ENCODE data around the gene EPB42. TPM values are rescaled to one million over a fixed set of nuclear protein-coding genes. Genes with fewer than 3 reads are reported as not detected.
A peak's percentile ranks its signal among the peaks of the same experiment; 100 is the strongest.

EPB42 gene
- total and polyA plus RNA-seq, 2 donors from 2014 or later, result not detected

GRCh38 chr15:43190178-43190577 lies 30.6 kb downstream of the EPB42 start:
- no peak for TF ChIP-seq CTCF (IDR thresholded peaks at IDR 0.05; ENCODE audit: borderline replicate concordance, extremely low read depth, insufficient read depth)
- H3K36me3 ChIP-seq (ENCODE audit: control insufficient read depth in 2 of 3, insufficient read depth in 3 of 3, low read length in 3 of 3), result peaks cover 2 to 40% (median 36%) of the 10 kb centered on the region in 3 donors

GRCh38 chr15:43189296-43189695 lies 31.5 kb downstream of the EPB42 start:
- intact Hi-C loops (cut with DNase I), result no loop called here
- H3K9me3 ChIP-seq (ENCODE audit: control insufficient read depth in 2 of 3, insufficient read depth in 1 of 3, low read length in 3 of 3), result no peaks in the 10 kb centered on the region
- no peak for DNase-seq
- H3K27me3 ChIP-seq (ENCODE audit: control insufficient read depth, insufficient read depth, low read length), result no peaks in the 10 kb centered on the region
- H3K4me1 ChIP-seq (ENCODE audit: control insufficient read depth in 2 of 3, insufficient read depth in 2 of 3, low read depth in 1 of 3, low read length in 3 of 3), result peaks cover 0 to 3% (median 0%) of the 10 kb centered on the region in 3 donors
- no peak for FAIRE-seq
- peaks cover 2 to 31% (median 30%) of the 10 kb centered on the region in 3 donors for H3K36me3 ChIP-seq (ENCODE audit: control insufficient read depth in 2 of 3, insufficient read depth in 3 of 3, low read length in 3 of 3)
- TF ChIP-seq CTCF (IDR thresholded peaks at IDR 0.05; ENCODE audit: borderline replicate concordance, extremely low read depth, insufficient read depth), result no peak
- no peak overlapping the region for H3K4me3 ChIP-seq (ENCODE audit: low read length in 3 of 3)
- H3K9ac ChIP-seq (ENCODE audit: low read length in 3 of 3), result no peak overlapping the region
- no peak overlapping the region for H3K27ac ChIP-seq (ENCODE audit: low read depth in 2 of 2, low read length in 2 of 2)

More at GRCh38 chr15:43190178-43190577, 30.6 kb downstream of the EPB42 start:
- Histone ChIP-seq H3K27me3 (ENCODE audit: control insufficient read depth, insufficient read depth, low read length) (no peaks in the 10 kb centered on the region), H3K4me3 (ENCODE audit: low read length in 3 of 3) (no peak overlapping the region), H3K9me3 (ENCODE audit: control insufficient read depth in 2 of 3, insufficient read depth in 1 of 3, low read length in 3 of 3) (no peaks in the 10 kb centered on the region), H3K27ac (ENCODE audit: low read depth in 2 of 2, low read length in 2 of 2) (no peak overlapping the region), H3K9ac (ENCODE audit: low read length in 3 of 3) (no peak overlapping the region), H3K4me1 (ENCODE audit: control insufficient read depth in 2 of 3, insufficient read depth in 2 of 3, low read depth in 1 of 3, low read length in 3 of 3) (peaks cover 0 to 3% (median 0%) of the 10 kb centered on the region in 3 donors)
- intact Hi-C loops (cut with DNase I), result no loop called here
- FAIRE-seq, result no peak
- DNase-seq, result peak in 1 of 5 donors; percentile 11

- peak; percentile 54 for TF ChIP-seq CTCF (IDR thresholded peaks at IDR 0.05; ENCODE audit: borderline replicate concordance, extremely low read depth, insufficient read depth)
- DNase-seq, result peak in 2 of 5 donors; percentile 17 to 29
- Histone ChIP-seq H3K36me3 (ENCODE audit: control insufficient read depth in 2 of 3, insufficient read depth in 3 of 3, low read length in 3 of 3) (peaks cover 2 to 26% (median 24%) of the 10 kb centered on the region in 3 donors), H3K4me1 (ENCODE audit: control insufficient read depth in 2 of 3, insufficient read depth in 2 of 3, low read depth in 1 of 3, low read length in 3 of 3) (peaks cover 0 to 3% (median 0%) of the 10 kb centered on the region in 3 donors), H3K27ac (ENCODE audit: low read depth in 2 of 2, low read length in 2 of 2) (no peak overlapping the region), H3K4me3 (ENCODE audit: low read length in 3 of 3) (no peak overlapping the region), H3K27me3 (ENCODE audit: control insufficient read depth, insufficient read depth, low read length) (no peaks in the 10 kb centered on the region), H3K9me3 (ENCODE audit: control insufficient read depth in 2 of 3, insufficient read depth in 1 of 3, low read length in 3 of 3) (no peaks in the 10 kb centered on the region), H3K9ac (ENCODE audit: low read length in 3 of 3) (no peak overlapping the region)
- intact Hi-C loops (cut with DNase I), result no loop called here
- FAIRE-seq, result peak; percentile 80
Measured at GRCh38 chr15:43187544-43188155, 33.2 kb downstream of the EPB42 start.
